CD4-positive, alpha-beta T cell treated with Interleukin-6 for 4 hours (primary cell): ENCODE data around the gene ROBO2.
"Not testable (repeated sequence)": the region's sequence is repeated elsewhere in the genome, so short reads cannot be mapped to it uniquely, and the experiment has no call there.

ENCODE experiments used
- DNase-seq: peaks from one replicate; pipeline ENCODE4 v3.0.0-alpha.2; 2020; ENCODE audit warnings: mixed read lengths

ROBO2 gene

GRCh38 chr3:77345009-77345408, 305.1 kb downstream of the ROBO2 start:
- DNase-seq = no peak

- no peak for DNase-seq
These were observed 308.5 kb downstream of the ROBO2 start for GRCh38 chr3:77348244-77348855.

- DNase-seq = no peak
These were observed 315.1 kb downstream of the ROBO2 start for GRCh38 chr3:77354958-77355357.

GRCh38 chr3:77362936-77363335, 323.0 kb downstream of the ROBO2 start:
- no peak for DNase-seq

GRCh38 chr3:77365152-77365551, 325.3 kb downstream of the ROBO2 start:
- no peak for DNase-seq

GRCh38 chr3:77370413-77370812, 330.5 kb downstream of the ROBO2 start:
- no peak for DNase-seq

- DNase-seq = no peak
These were observed 332.1 kb downstream of the ROBO2 start for GRCh38 chr3:77372018-77372417.

- no peak for DNase-seq
These were observed 332.9 kb downstream of the ROBO2 start for GRCh38 chr3:77372634-77373346.

- DNase-seq = no peak
These were observed 333.7 kb downstream of the ROBO2 start for GRCh38 chr3:77373619-77374018.

GRCh38 chr3:77376511-77376910, 336.6 kb downstream of the ROBO2 start:
- no peak for DNase-seq

GRCh38 chr3:77377717-77378116, 337.8 kb downstream of the ROBO2 start:
- DNase-seq = no peak

GRCh38 chr3:77380136-77380535, 340.2 kb downstream of the ROBO2 start:
- no peak for DNase-seq

GRCh38 chr3:77381431-77381830, 341.5 kb downstream of the ROBO2 start:
- no peak for DNase-seq

- DNase-seq = no peak
These were observed 352.3 kb downstream of the ROBO2 start for GRCh38 chr3:77392181-77392580.

- no peak for DNase-seq
These were observed 354.1 kb downstream of the ROBO2 start for GRCh38 chr3:77394046-77394445.

GRCh38 chr3:77404871-77405270, 365.0 kb downstream of the ROBO2 start:
- no peak for DNase-seq

- no peak for DNase-seq
These were observed 367.5 kb downstream of the ROBO2 start for GRCh38 chr3:77407441-77407840.

GRCh38 chr3:77410334-77410733, 370.4 kb downstream of the ROBO2 start:
- DNase-seq = not testable (repeated sequence)

GRCh38 chr3:77411334-77411733, 371.4 kb downstream of the ROBO2 start:
- no peak for DNase-seq

GRCh38 chr3:77412021-77412438, 372.1 kb downstream of the ROBO2 start:
- DNase-seq = no peak

- DNase-seq = no peak
These were observed 372.7 kb downstream of the ROBO2 start for GRCh38 chr3:77412584-77412983.

- DNase-seq = no peak
These were observed 375.0 kb downstream of the ROBO2 start for GRCh38 chr3:77414881-77415280.

GRCh38 chr3:77420336-77420735, 380.4 kb downstream of the ROBO2 start:
- no peak for DNase-seq

- DNase-seq = no peak
These were observed 382.0 kb downstream of the ROBO2 start for GRCh38 chr3:77421916-77422315.

- no peak for DNase-seq
These were observed 386.6 kb downstream of the ROBO2 start for GRCh38 chr3:77426531-77426930.
